ENCODE results near the gene PBX4.

- no peak for TF ChIP-seq REST (IDR thresholded peaks at IDR 0.05; ENCODE audit: insufficient read depth in 1 of 2, low read depth in 2 of 2, low read length in 1 of 2)
- TF ChIP-seq POLR2AphosphoS5 (IDR thresholded peaks at IDR 0.05; ENCODE audit: low read depth, low read length), result no peak
Measured at GRCh38 chr19:19537075-19538048, 81.1 kb downstream of the PBX4 start.

Data from Panc1 (cell line).